AG10803 (cell line): ENCODE results near the gene TBC1D26.
A peak's percentile ranks its signal among the peaks of the same experiment; 100 is the strongest.
"Not testable (repeated sequence)": the region's sequence is repeated elsewhere in the genome, so short reads cannot be mapped to it uniquely, and the experiment has no call there.

Experiments
- DNase-seq: peaks from one replicate; pipeline ENCODE4 v3.0.0; 2010; ENCODE audit warnings: low read depth
- H3K4me3 ChIP-seq: 2 replicates; pipeline ENCODE4 v1.5.1; 2011; ENCODE audit warnings: mild to moderate bottlenecking, low read length, control low read depth
- TF ChIP-seq, protein P1 (sequence below): conservative IDR thresholded peaks from 2 replicates; pipeline ENCODE4 v1.5.1; 2011; ENCODE audit warnings: mild to moderate bottlenecking, low read length, control low read depth, inconsistent platforms

TBC1D26 gene

DNA sequence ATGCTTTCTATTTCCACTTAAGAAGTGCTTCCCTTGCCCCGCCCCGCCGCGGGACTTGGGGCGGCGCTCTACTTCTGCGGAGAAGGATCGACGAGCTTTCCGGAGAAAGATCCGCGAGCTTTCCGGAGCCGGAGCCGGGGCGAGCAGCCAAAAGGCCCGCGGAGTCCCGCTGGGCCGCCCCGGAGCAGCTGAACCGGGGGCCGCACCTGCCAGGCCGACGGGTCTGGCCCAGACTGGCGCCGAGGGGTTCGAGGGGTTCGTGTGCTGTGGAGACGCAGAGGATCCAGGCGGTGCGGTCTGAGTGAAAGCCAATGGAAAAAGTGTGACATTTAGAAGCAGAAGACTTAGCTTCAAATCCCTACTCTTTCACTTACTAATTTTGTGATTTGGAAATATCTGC is 50.8 kb downstream of the TBC1D26 start:
- DNase-seq = peak; percentile 36
- peak overlapping the region; percentile 46 for H3K4me3 ChIP-seq
- TF ChIP-seq, protein P1, sequence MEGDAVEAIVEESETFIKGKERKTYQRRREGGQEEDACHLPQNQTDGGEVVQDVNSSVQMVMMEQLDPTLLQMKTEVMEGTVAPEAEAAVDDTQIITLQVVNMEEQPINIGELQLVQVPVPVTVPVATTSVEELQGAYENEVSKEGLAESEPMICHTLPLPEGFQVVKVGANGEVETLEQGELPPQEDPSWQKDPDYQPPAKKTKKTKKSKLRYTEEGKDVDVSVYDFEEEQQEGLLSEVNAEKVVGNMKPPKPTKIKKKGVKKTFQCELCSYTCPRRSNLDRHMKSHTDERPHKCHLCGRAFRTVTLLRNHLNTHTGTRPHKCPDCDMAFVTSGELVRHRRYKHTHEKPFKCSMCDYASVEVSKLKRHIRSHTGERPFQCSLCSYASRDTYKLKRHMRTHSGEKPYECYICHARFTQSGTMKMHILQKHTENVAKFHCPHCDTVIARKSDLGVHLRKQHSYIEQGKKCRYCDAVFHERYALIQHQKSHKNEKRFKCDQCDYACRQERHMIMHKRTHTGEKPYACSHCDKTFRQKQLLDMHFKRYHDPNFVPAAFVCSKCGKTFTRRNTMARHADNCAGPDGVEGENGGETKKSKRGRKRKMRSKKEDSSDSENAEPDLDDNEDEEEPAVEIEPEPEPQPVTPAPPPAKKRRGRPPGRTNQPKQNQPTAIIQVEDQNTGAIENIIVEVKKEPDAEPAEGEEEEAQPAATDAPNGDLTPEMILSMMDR = no peak

DNA sequence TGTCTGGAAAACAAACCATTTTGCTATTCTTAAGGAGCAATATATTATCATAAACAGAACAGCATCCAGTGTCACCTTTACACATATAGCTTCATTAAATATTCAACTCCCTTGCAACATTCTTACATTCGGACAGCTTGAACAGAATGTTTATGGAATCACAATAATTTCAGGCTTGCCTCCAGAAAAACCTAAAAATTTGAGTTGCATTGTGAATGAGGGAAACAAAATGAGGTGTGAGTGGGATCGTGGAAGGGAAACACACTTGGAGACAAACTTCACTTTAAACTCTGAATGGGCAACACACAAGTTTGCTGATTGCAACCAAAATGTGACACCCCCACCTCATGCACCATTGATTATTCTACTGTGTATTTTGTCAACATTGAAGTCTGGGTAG is 51.4 kb downstream of the TBC1D26 start:
- H3K4me3 ChIP-seq = no peak overlapping the region
- TF ChIP-seq, protein P1 = no peak
- DNase-seq = no peak

DNA sequence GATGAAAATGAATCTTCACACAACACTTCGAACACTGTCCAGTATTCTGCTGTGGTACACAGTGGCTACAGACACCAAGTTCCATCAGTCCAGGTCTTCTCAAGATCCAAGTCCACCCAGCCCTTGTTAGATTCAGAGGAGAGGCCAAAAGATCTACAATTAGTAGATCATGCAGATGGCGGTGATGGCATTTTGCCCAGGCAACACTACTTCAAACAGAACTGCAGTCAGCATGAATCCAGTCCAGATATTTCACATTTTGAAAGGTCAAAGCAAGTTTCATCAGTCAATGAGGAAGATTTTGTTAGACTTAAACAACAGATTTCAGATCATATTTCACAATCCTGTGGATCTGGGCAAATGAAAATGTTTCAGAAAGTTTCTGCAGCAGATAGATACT is 52.3 kb downstream of the TBC1D26 start:
- not testable (repeated sequence) for H3K4me3 ChIP-seq
- peak; percentile 46 for DNase-seq

DNA sequence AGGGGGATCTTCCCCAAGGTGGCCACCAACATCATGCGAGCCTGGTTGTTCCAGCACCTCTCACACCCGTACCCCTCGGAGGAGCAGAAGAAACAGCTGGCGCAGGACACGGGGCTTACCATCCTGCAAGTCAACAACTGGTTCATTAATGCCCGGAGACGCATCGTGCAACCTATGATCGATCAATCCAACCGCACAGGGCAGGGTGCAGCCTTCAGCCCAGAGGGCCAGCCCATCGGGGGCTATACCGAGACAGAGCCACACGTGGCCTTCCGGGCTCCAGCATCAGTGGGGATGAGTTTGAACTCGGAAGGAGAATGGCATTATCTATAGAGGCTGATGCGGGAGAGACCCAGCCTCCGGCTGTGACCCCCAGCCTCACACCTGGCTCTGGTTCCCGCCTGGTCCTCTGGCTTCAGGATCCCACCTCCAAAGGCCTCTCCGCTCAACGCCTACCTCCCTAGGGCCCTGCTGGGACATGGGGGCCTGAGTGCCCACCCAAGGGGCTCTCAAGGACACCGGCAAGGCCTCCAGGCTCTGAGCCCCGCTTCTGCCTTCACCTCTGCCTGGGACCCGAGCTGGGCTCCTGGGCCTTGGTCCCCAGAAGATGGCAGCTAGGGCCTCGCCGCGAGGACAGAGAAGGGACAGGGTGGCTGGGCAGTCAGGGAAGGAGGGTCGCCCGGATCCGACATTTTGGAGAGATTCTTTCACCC is 55.4 kb downstream of the TBC1D26 start:
- H3K4me3 ChIP-seq, DNase-seq: not testable (repeated sequence)

DNA sequence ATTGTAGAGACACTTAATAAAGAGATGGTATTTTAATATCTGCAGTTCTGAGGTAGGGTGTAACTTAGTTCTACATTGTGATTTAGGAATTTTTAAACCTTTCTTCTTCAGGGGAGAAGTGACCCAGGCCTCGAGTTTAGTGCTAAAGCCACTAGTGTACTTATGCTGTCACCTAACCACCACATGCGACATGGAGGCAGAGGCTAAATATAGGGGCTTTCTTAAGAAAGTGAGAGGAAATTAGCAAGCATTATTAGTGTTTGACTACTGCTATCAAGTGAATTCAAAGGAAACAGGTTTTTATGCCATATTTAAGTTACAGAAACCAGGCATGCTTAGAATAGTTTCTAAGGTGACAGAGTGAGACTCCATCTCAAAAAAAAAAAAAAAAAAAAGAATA is 56.3 kb downstream of the TBC1D26 start:
- not testable (repeated sequence) for DNase-seq, H3K4me3 ChIP-seq
